HEK293T (cell line): ENCODE results near the gene CRLF1.

ENCODE experiments used
- BHLHE40 ChIP-seq: fragments of 450-650 bp; IDR thresholded peaks from 2 replicates; pipeline ENCODE4 v1.6.1; 2016; ENCODE audit warnings: mild to moderate bottlenecking, moderate library complexity, borderline replicate concordance
- ELF4 ChIP-seq: fragments of 450-650 bp; IDR thresholded peaks from 2 replicates; pipeline ENCODE4 v1.6.1; 2017; ENCODE audit warnings: antibody characterized with exemption
- FOXA1 ChIP-seq: fragments of 450-650 bp; IDR thresholded peaks from 2 replicates; pipeline ENCODE4 v1.6.1; 2016; ENCODE audit warnings: mild to moderate bottlenecking
- FOXK2 ChIP-seq: fragments of 450-650 bp; IDR thresholded peaks from 2 replicates; pipeline ENCODE4 v1.6.1; 2016; ENCODE audit warnings: mild to moderate bottlenecking
- L3MBTL2 ChIP-seq: fragments of 450-650 bp; conservative IDR thresholded peaks from 2 replicates; pipeline ENCODE4 v1.6.1; 2016; ENCODE audit warnings: mild to moderate bottlenecking
- LEF1 ChIP-seq: fragments of 450-650 bp; IDR thresholded peaks from 2 replicates; pipeline ENCODE4 v1.6.1; 2017; ENCODE audit warnings: mild to moderate bottlenecking, borderline replicate concordance
- SUZ12 ChIP-seq: fragments of 450-650 bp; IDR thresholded peaks from 2 replicates; pipeline ENCODE4 v1.6.1; 2016; ENCODE audit warnings: mild to moderate bottlenecking
- ZNF384 ChIP-seq: fragments of 450-650 bp; IDR thresholded peaks from 2 replicates; pipeline ENCODE4 v1.6.1; 2016

GRCh38 chr19:18612772-18613588 lies 6.4 kb upstream of the CRLF1 start, which contains the start of gene TMEM59L:
- TF ChIP-seq BHLHE40 (no peak), LEF1 (no peak), ZNF384 (no peak), SUZ12 (no peak), FOXA1 (no peak), ELF4 (no peak), L3MBTL2 (no peak), FOXK2 (no peak)
